HG03521 (cell line): Measurements from ENCODE around the gene CDK4.

Source experiments
- ATAC-seq: cut with Tn5 transposase; IDR thresholded peaks from one replicate; pipeline ENCODE4 v1.9.1; 2021; ENCODE audit warnings: mild to moderate bottlenecking, moderate library complexity; ENCODE audit not compliant: unreplicated experiment

CDK4 gene

GRCh38 chr12:57772429-57773322 lies 20.6 kb upstream of the CDK4 start, which contains the start of gene EEF1AKMT3:
Gene EEF1AKMT3 (plus strand): TSS chr12:57772614. CDS start chr12:57772725, 111 bp downstream.
- ATAC-seq, result peak; percentile 31

GRCh38 chr12:57771873-57772428 lies 19.8 kb upstream of the CDK4 start, which contains the start of gene METTL1:
Gene METTL1 (minus strand): TSS chr12:57772105. CDS start chr12:57772083, 22 bp downstream.
- peak; percentile 77 for ATAC-seq

GRCh38 chr12:57771236-57771872 lies 19.2 kb upstream of the CDK4 start:
- ATAC-seq, result peak; percentile 57

- no peak for ATAC-seq
These were observed 18.6 kb upstream of the CDK4 start for GRCh38 chr12:57770734-57771133.

GRCh38 chr12:57769594-57769993 lies 17.5 kb upstream of the CDK4 start:
- no peak for ATAC-seq

GRCh38 chr12:57767876-57768275 lies 15.8 kb upstream of the CDK4 start:
- no peak for ATAC-seq

GRCh38 chr12:57767305-57767698 lies 15.2 kb upstream of the CDK4 start:
- no peak for ATAC-seq

GRCh38 chr12:57766464-57767304 lies 14.6 kb upstream of the CDK4 start, which contains the start of gene CYP27B1:
Gene CYP27B1 (minus strand): TSS chr12:57767078. CDS start chr12:57767041, 37 bp downstream.
- ATAC-seq, result no peak

GRCh38 chr12:57765698-57766463 lies 13.8 kb upstream of the CDK4 start:
- no peak for ATAC-seq

- peak; percentile 56 for ATAC-seq
These were observed 13.0 kb upstream of the CDK4 start for GRCh38 chr12:57765003-57765697.

GRCh38 chr12:57764662-57765002 lies 12.5 kb upstream of the CDK4 start:
- no peak for ATAC-seq

GRCh38 chr12:57763881-57764661 lies 12.0 kb upstream of the CDK4 start:
- ATAC-seq, result no peak

- ATAC-seq, result no peak
These were observed 10.4 kb upstream of the CDK4 start for GRCh38 chr12:57762463-57762862.

GRCh38 chr12:57761391-57761998 lies 9.4 kb upstream of the CDK4 start:
- ATAC-seq, result no peak

GRCh38 chr12:57760347-57760982 lies 8.4 kb upstream of the CDK4 start:
- no peak for ATAC-seq

GRCh38 chr12:57759360-57759980 lies 7.4 kb upstream of the CDK4 start:
- no peak for ATAC-seq
